Stomach (tissue), 4 donors: Measurements from ENCODE around the gene IFNA4.

Experiments used
- CTCF ChIP-seq, 7 experiments: fragments of 450-650 bp in 4 of 7; fragments of 200-600 bp in 3 of 7; sonication (generic) in 3 of 7; IDR thresholded peaks; one replicate each; pipeline ENCODE4 v1.5.1; 2016 to 2019; ENCODE audit warnings: antibody characterized with exemption in 7 of 7, control low read depth in 2 of 7, mild to moderate bottlenecking in 1 of 7
- EP300 ChIP-seq: sonication (generic); formaldehyde crosslinking; IDR thresholded peaks from one replicate; pipeline ENCODE4 v1.6.1; 2017; ENCODE audit warnings: antibody characterized with exemption
- POLR2A ChIP-seq, 4 donors: fragments of 450-650 bp; IDR thresholded peaks; one replicate each; pipeline ENCODE4 v1.6.1; 2016; ENCODE audit warnings: antibody characterized with exemption in 4 of 4, control low read depth in 2 of 4, mild to moderate bottlenecking in 1 of 4, moderate library complexity in 1 of 4
- POLR2AphosphoS5 ChIP-seq, 3 donors: sonication (generic); formaldehyde crosslinking; IDR thresholded peaks; one replicate each; pipeline ENCODE4 v1.6.1; 2016; ENCODE audit warnings: antibody characterized with exemption in 3 of 3

- TF ChIP-seq POLR2AphosphoS5 (IDR thresholded peaks at IDR 0.05) (no peak), CTCF (IDR thresholded peaks at IDR 0.05) (no peak), POLR2A (IDR thresholded peaks at IDR 0.05) (no peak), EP300 (no peak)
These were observed 17.8 kb upstream of the IFNA4 start for GRCh38 chr9:21205204-21205603.
